CD4-positive, alpha-beta T cell treated with Interferon alpha-2 for 1 hour (primary cell): ENCODE results near the gene HMCN1.
"Not testable (repeated sequence)": the region's sequence is repeated elsewhere in the genome, so short reads cannot be mapped to it uniquely, and the experiment has no call there.

Experiments used
- DNase-seq, 2 donors: peaks; one replicate each; pipeline ENCODE4 v3.0.0-alpha.2; 2020 to 2022

The HMCN1 gene

GRCh38 chr1:185860311-185860710 lies 126.1 kb downstream of the HMCN1 start:
- DNase-seq = no peak

GRCh38 chr1:185860859-185861258 lies 126.7 kb downstream of the HMCN1 start:
- no peak for DNase-seq

- DNase-seq = no peak
Measured at GRCh38 chr1:185861630-185862029, 127.4 kb downstream of the HMCN1 start.

- no peak for DNase-seq
Measured at GRCh38 chr1:185862235-185862634, 128.0 kb downstream of the HMCN1 start.

- DNase-seq = no peak
Measured at GRCh38 chr1:185864331-185864730, 130.1 kb downstream of the HMCN1 start.

GRCh38 chr1:185864889-185865517 lies 130.8 kb downstream of the HMCN1 start:
- no peak for DNase-seq

GRCh38 chr1:185869590-185869989 lies 135.4 kb downstream of the HMCN1 start:
- DNase-seq = no peak

- DNase-seq = no peak
Measured at GRCh38 chr1:185871627-185872150, 137.5 kb downstream of the HMCN1 start.

- no peak for DNase-seq
Measured at GRCh38 chr1:185874246-185874645, 140.1 kb downstream of the HMCN1 start.

- DNase-seq = no peak
Measured at GRCh38 chr1:185880330-185880729, 146.1 kb downstream of the HMCN1 start.

- DNase-seq = no peak
Measured at GRCh38 chr1:185880779-185881333, 146.7 kb downstream of the HMCN1 start.

GRCh38 chr1:185886046-185886445 lies 151.9 kb downstream of the HMCN1 start:
- DNase-seq = no peak

GRCh38 chr1:185886671-185887070 lies 152.5 kb downstream of the HMCN1 start:
- DNase-seq = no peak

- not testable (repeated sequence) for DNase-seq
Measured at GRCh38 chr1:185892831-185893403, 158.7 kb downstream of the HMCN1 start.

GRCh38 chr1:185894791-185895190 lies 160.6 kb downstream of the HMCN1 start:
- no peak for DNase-seq

GRCh38 chr1:185895208-185895900 lies 161.2 kb downstream of the HMCN1 start:
- no peak for DNase-seq

- DNase-seq = no peak
Measured at GRCh38 chr1:185896863-185897262, 162.7 kb downstream of the HMCN1 start.

- no peak for DNase-seq
Measured at GRCh38 chr1:185906186-185906585, 172.0 kb downstream of the HMCN1 start.

GRCh38 chr1:185907246-185907645 lies 173.1 kb downstream of the HMCN1 start:
- no peak for DNase-seq

GRCh38 chr1:185911978-185912377 lies 177.8 kb downstream of the HMCN1 start:
- DNase-seq = no peak

- DNase-seq = no peak
Measured at GRCh38 chr1:185912504-185912903, 178.3 kb downstream of the HMCN1 start.

- DNase-seq = no peak
Measured at GRCh38 chr1:185914089-185914488, 179.9 kb downstream of the HMCN1 start.

- DNase-seq = no peak
Measured at GRCh38 chr1:185916861-185917260, 182.7 kb downstream of the HMCN1 start.

GRCh38 chr1:185917646-185918045 lies 183.5 kb downstream of the HMCN1 start:
- DNase-seq = no peak
